K562 (cell line): ENCODE data around the gene CCDC60. TPM values are rescaled to one million over a fixed set of nuclear protein-coding genes. Genes with fewer than 3 reads are reported as not detected.
A peak's percentile ranks its signal among the peaks of the same experiment; 100 is the strongest.

Source experiments
- ATAC-seq: fragments of 200-7000 bp; cut with Tn5 transposase; 3 replicates; pipeline ENCODE4 v1.9.1; 2020; ENCODE audit warnings: moderate library complexity
- BruUV-seq: library from RNA; stranded (reverse); fragments of 400-500 nt; replicated peaks from 2 replicates; lab custom pipeline; 2021; lab: Mats Ljungman, UMichigan
- CTCF ChIA-PET: fragments of 300-600 bp; formaldehyde crosslinking; extraction: SDS; loops from one replicate; lab custom pipeline; 2021; ENCODE audit warnings: low intra/inter-chr PET ratio; lab: Yijun Ruan, JAX
- POLR2A ChIA-PET: fragments of 300-600, 350-650 bp; sonication (Branson Sonifier 250); formaldehyde crosslinking; extraction: SDS; loops from one replicate; lab custom pipeline; 2021; ENCODE audit warnings: antibody characterized with exemption, inconsistent platforms; lab: Yijun Ruan, JAX
- DNase-seq, 4 experiments: peaks; one replicate each; pipeline versions ENCODE4 v3.0.0 to v3.0.0-alpha.2; 2011 to 2018; ENCODE audit warnings: low spot score in 3 of 4, mixed read lengths in 3 of 4; ENCODE audit errors: extremely low read depth in 1 of 4
- FAIRE-seq: peaks from 2 replicates; lab custom pipeline; 2011; peaks lifted over from hg19 to GRCh38; lab: Jason Lieb, UNC
- H2AFZ ChIP-seq: 2 replicates; pipeline ENCODE4 v1.6.0; 2011; ENCODE audit warnings: low read depth, low read length, control low read depth, inconsistent platforms
- H3K27ac ChIP-seq: fragments of 200-600 bp; 3 replicates; pipeline ENCODE4 v1.8.0; 2011; ENCODE audit warnings: low read depth, mild to moderate bottlenecking, control low read depth, inconsistent platforms, low read length, moderate library complexity, mixed read lengths; ENCODE audit errors: extremely low read depth
- H3K27me3 ChIP-seq, 2 experiments: fragments of 300-600 bp in 1 of 2; 2 replicates in 1 of 2; 3 replicates in 1 of 2; pipeline versions ENCODE4 v1.6.0 to v1.8.0; 2011; ENCODE audit warnings: inconsistent platforms in 2 of 2, low read length in 2 of 2, mild to moderate bottlenecking in 1 of 2, mixed read lengths in 1 of 2, moderate library complexity in 1 of 2; ENCODE audit not compliant: control insufficient read depth in 2 of 2, insufficient read depth in 2 of 2
- H3K36me3 ChIP-seq: fragments of 300-600 bp; 3 replicates; pipeline ENCODE4 v1.8.0; 2011; ENCODE audit warnings: mild to moderate bottlenecking, low read length, inconsistent platforms; ENCODE audit not compliant: control insufficient read depth, insufficient read depth
- H3K4me1 ChIP-seq, 2 experiments: fragments of 200-600 bp in 1 of 2; replicated peaks in 1 of 2; 2 replicates in 1 of 2; 3 replicates in 1 of 2; pipeline versions ENCODE4 v1.5.1 to v1.8.0; 2011; ENCODE audit warnings: inconsistent platforms in 2 of 2, low read length in 2 of 2, mild to moderate bottlenecking in 1 of 2, mixed read lengths in 1 of 2, moderate library complexity in 1 of 2; ENCODE audit not compliant: control insufficient read depth in 2 of 2, insufficient read depth in 2 of 2
- H3K4me2 ChIP-seq: 2 replicates; pipeline ENCODE4 v1.6.1; 2011; ENCODE audit warnings: low read length, control low read depth, inconsistent platforms, mixed read lengths; ENCODE audit not compliant: insufficient read depth
- H3K4me3 ChIP-seq: fragments of 200-600 bp; sonication (generic), shearing (Covaris generic); 2 replicates; pipeline ENCODE4 v1.5.1; 2016; ENCODE audit warnings: control low read depth, inconsistent platforms
- H3K79me2 ChIP-seq: fragments of 200-600 bp; 3 replicates; pipeline ENCODE4 v1.8.0; 2011; ENCODE audit warnings: low read length, inconsistent platforms; ENCODE audit not compliant: control insufficient read depth, insufficient read depth
- H3K9ac ChIP-seq, 2 experiments: 2 replicates each; pipeline versions ENCODE4 v1.6.0 to v1.6.1; 2011; ENCODE audit warnings: low read depth in 2 of 2, low read length in 2 of 2, control low read depth in 1 of 2, inconsistent platforms in 1 of 2, mild to moderate bottlenecking in 1 of 2, mixed read lengths in 1 of 2; ENCODE audit not compliant: insufficient read depth in 1 of 2
- H3K9me1 ChIP-seq: one replicate; pipeline ENCODE4 v1.6.0; 2011; ENCODE audit warnings: inconsistent platforms, mild to moderate bottlenecking, low read length, moderate library complexity; ENCODE audit not compliant: control insufficient read depth, insufficient read depth
- H3K9me3 ChIP-seq: replicated peaks from 2 replicates; pipeline ENCODE4 v1.5.1; 2011; ENCODE audit warnings: low read depth, low read length, inconsistent platforms; ENCODE audit not compliant: control insufficient read depth, insufficient read depth
- H4K20me1 ChIP-seq: replicated peaks from 2 replicates; pipeline ENCODE4 v1.6.1; 2011; ENCODE audit warnings: low read length, inconsistent platforms, mixed read lengths; ENCODE audit not compliant: control insufficient read depth, insufficient read depth
- ATF6 ChIP-seq: sonication (generic); formaldehyde crosslinking; IDR thresholded peaks from 2 replicates; pipeline ENCODE4 v1.4.0; 2020; ENCODE audit warnings: mild to moderate bottlenecking, missing genetic modification reagents
- CHCHD3 ChIP-seq: fragments of 250-450 bp; sonication (Bioruptor Pico); IDR thresholded peaks from 2 replicates; pipeline ENCODE4 v2.1.2; 2022; ENCODE audit warnings: mild to moderate bottlenecking
- CLOCK ChIP-seq: fragments of 250-450 bp; sonication (Bioruptor Pico); IDR thresholded peaks from 2 replicates; pipeline ENCODE4 v1.4.0; 2020; ENCODE audit warnings: mild to moderate bottlenecking, moderate library complexity, borderline replicate concordance
- CTCF ChIP-seq, 3 experiments: IDR thresholded peaks in 2 of 3; conservative IDR thresholded peaks in 1 of 3; 2 replicates each; pipeline ENCODE4 v1.5.1; 2011 to 2012; ENCODE audit warnings: low read length in 3 of 3, mild to moderate bottlenecking in 3 of 3, control low read depth in 2 of 3, improper control_type of control experiment in 1 of 3, inconsistent platforms in 1 of 3, low read depth in 1 of 3, mixed read lengths in 1 of 3, moderate library complexity in 1 of 3; ENCODE audit not compliant: insufficient read depth in 2 of 3
- E2F6 ChIP-seq, 2 experiments: IDR thresholded peaks; 2 replicates each; pipeline ENCODE4 v1.6.1; 2011; ENCODE audit warnings: borderline replicate concordance in 1 of 2, control low read depth in 1 of 2, low read depth in 1 of 2, low read length in 1 of 2, mild to moderate bottlenecking in 1 of 2, mixed read lengths in 1 of 2, moderate library complexity in 1 of 2; ENCODE audit not compliant: insufficient read depth in 1 of 2, insufficient read length in 1 of 2, poor library complexity in 1 of 2, severe bottlenecking in 1 of 2; ENCODE audit errors: extremely low read depth in 1 of 2
- LARP7 ChIP-seq: fragments of 450-650 bp; IDR thresholded peaks from 2 replicates; pipeline ENCODE4 v1.6.1; 2016
- MAFF ChIP-seq: IDR thresholded peaks from 2 replicates; pipeline ENCODE4 v1.6.1; 2012; ENCODE audit warnings: low read length, improper control_type of control experiment
- MXI1 ChIP-seq: IDR thresholded peaks from 2 replicates; pipeline ENCODE4 v1.6.1; 2011; ENCODE audit warnings: low read depth, mild to moderate bottlenecking, improper control_type of control experiment, low read length
- PKNOX1 ChIP-seq: fragments of 450-650 bp; IDR thresholded peaks from 2 replicates; pipeline ENCODE4 v1.6.1; 2016
- ZC3H8 ChIP-seq: fragments of 450-650 bp; IDR thresholded peaks from 2 replicates; pipeline ENCODE4 v1.6.1; 2017
- WGBS: fragments of 100-300 bp; shearing (Covaris generic); methylation state at CpG from one replicate; pipeline ENCODE4 v1.1.6; 2016; ENCODE audit warnings: low coverage, mixed read lengths; ENCODE audit not compliant: insufficient coverage; ENCODE audit errors: missing lambda C conversion rate; 5-methylcytosine and 5-hydroxymethylcytosine counted together
- in situ Hi-C: fragments of 300-500 bp; cut with MboI; formaldehyde crosslinking; loops from 4 replicates; pipeline ENCODE4 v1.15.0; 2018; ENCODE audit warnings: inconsistent platforms, mixed read lengths
- intact Hi-C: fragments of 100-400 bp; cut with micrococcal nuclease; formaldehyde crosslinking; loops from 2 replicates; pipeline ENCODE4 v1.14.2; 2022
- polyA plus RNA-seq, 8 experiments: library from polyadenylated mRNA; depleted of rRNA in 4 of 8; stranded (reverse) in 5 of 8; unstranded in 3 of 8; fragments of >200 nt; fragmentation: Nextera tagmentation in 2 of 8; fragmentation: Illumina TruSeq in 1 of 8; extraction: Ambion mirVana in 2 of 8; extraction: Trizol in 1 of 8; gene quantifications; 2 replicates each; pipeline versions ENCODE4 v1.2.1 to v1.2.3, GENCODE V29; 2011 to 2014; ENCODE audit warnings: inconsistent platforms in 1 of 8, missing spikeins in 1 of 8
- total RNA-seq, 7 experiments: library from RNA; depleted of rRNA in 6 of 7; stranded (reverse); fragments of >200 nt in 6 of 7; fragmentation: Illumina TruSeq in 2 of 7; extraction: Trizol in 2 of 7; gene quantifications; 2 replicates each; pipeline versions ENCODE4 v1.2.1 to v1.2.3, GENCODE V29; 2011 to 2021; ENCODE audit warnings: low replicate concordance in 1 of 7

The CCDC60 gene
- total and polyA plus RNA-seq, 9 of the 15 experiments (the other 6 are each of a cell fraction or from before 2014, with no cell fraction given): not detected

GRCh38 chr12:119412811-119413794 lies 78.6 kb downstream of the CCDC60 start:
- intact Hi-C loops: loop anchor here (1.0 to 5.0 kb wide), 3 partner anchors 298 to 1006 kb away; no protein-coding TSS in a partner anchor
- no peaks in the 10 kb centered on the region for H3K4me1 ChIP-seq
- FAIRE-seq: peak; percentile 92
- TF ChIP-seq CLOCK (CRISPR knock-in tag) (no peak), MAFF (no peak), ZC3H8 (no peak), ATF6 (CRISPR knock-in tag) (no peak), MXI1 (no peak), PKNOX1 (peak; percentile 50; the same call in 1 of the 2 replicates), CTCF (IDR thresholded peaks at IDR 0.05 in 2 of 3, conservative IDR thresholded peaks at IDR 0.05 in 1 of 3; ENCODE audit: insufficient read depth in 2 of 3, low read depth in 1 of 3, low read length in 3 of 3) (peak; percentile 76 to 87 (median 85)), E2F6 (IDR thresholded peaks at IDR 0.05; ENCODE audit: borderline replicate concordance in 1 of 2, extremely low read depth in 1 of 2, insufficient read depth in 1 of 2, insufficient read length in 1 of 2, low read depth in 1 of 2, low read length in 1 of 2, poor library complexity in 1 of 2, severe bottlenecking in 1 of 2) (no peak), LARP7 (no peak), CHCHD3 (CRISPR knock-in tag) (no peak)

More at GRCh38 chr12:119412811-119413794, 78.6 kb downstream of the CCDC60 start:
- no peak overlapping the region for H2AFZ ChIP-seq
- peaks cover 0 to 5% of the 10 kb centered on the region in 2 experiments; a peak in 2 of 5 replicates for H3K27me3 ChIP-seq
- ChIA-PET CTCF (interaction anchor here (0.8 to 1.4 kb wide), 5 partner anchors 85 to 699 kb away, joined by 3 to 8 read pairs (median 3); no protein-coding TSS in a partner anchor), POLR2A (no interaction called here)
- H3K4me3 ChIP-seq: no peak overlapping the region
- no peaks in the 10 kb centered on the region for H3K79me2 ChIP-seq
- H3K9me1 ChIP-seq: no peaks in the 10 kb centered on the region
- H3K9ac ChIP-seq: no peak overlapping the region
- no TSS peak for BruUV-seq
- H3K36me3 ChIP-seq: no peaks in the 10 kb centered on the region
- 0 out of 2 replicates have a peak, but pooled peaks cover 3% of the 10 kb centered on the region for H4K20me1 ChIP-seq
- WGBS: 3% methylated on average over 21 of the region's 21 CpGs
- in situ Hi-C loops: no loop called here
- DNase-seq: peak; percentile 65 to 75 (median 73)
- H3K4me2 ChIP-seq: no peak overlapping the region
- H3K9me3 ChIP-seq: no peaks in the 10 kb centered on the region
- H3K27ac ChIP-seq: no peak overlapping the region
- peak; percentile 79 for ATAC-seq
